IPS DF 19.7 (cell line): ENCODE results near the gene TXNDC5.

Experiments used
- DNase-seq: peaks from one replicate; pipeline ENCODE4 v3.0.0-alpha.2; 2013; ENCODE audit warnings: low read depth, low spot score

Gene TXNDC5

GRCh38 chr6:7910654-7911344, at the start of gene TXNDC5:
TSS of gene TXNDC5 (minus strand) at chr6:7910788. CDS start at chr6:7910776, 12 bp downstream.
- DNase-seq, result no peak

DNA sequence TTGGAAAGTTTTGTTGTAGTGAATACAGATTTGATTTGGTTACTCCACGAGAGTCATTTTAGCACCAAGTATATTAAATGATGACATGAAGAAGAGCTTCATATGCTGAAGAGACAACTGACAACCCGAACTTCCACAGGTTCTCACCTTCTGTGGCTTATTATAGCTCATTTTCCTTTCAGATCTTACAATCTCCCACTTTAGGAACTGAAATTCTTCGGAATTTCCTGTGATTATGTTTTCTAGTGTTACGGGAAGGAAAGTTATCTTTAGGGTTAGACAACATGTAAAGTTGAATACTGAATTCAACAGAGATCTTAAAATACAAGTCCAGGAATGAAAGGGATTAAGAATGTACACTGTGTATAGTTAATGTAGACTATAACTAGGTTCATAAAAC, 49.6 kb upstream of the TXNDC5 start:
- DNase-seq, result no peak

- DNase-seq, result no peak
Measured at GRCh38 chr6:7959453-7959852, 48.9 kb upstream of the TXNDC5 start.

- DNase-seq, result no peak
Measured at GRCh38 chr6:7958464-7958863, 47.9 kb upstream of the TXNDC5 start.

DNA sequence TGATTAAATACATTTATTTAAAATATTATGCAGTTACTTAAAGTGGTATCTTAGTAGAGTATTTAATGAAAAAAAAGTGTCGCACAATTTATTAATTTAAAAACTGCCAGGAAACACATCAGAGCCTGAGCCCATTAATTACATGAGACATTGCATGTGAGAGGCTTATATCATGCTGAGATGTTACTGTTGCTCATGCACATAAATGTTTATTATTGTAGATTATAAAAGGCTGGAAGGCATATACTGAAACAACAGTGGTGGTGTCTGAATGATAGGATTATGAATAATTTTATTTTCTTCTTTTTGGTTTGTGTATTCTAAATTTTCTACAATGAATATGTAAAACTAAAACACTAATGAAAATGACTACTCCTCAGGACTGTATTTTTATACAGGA, 45.7 kb upstream of the TXNDC5 start:
- no peak for DNase-seq

- no peak for DNase-seq
Measured at GRCh38 chr6:7954477-7955200, 44.1 kb upstream of the TXNDC5 start.

DNA sequence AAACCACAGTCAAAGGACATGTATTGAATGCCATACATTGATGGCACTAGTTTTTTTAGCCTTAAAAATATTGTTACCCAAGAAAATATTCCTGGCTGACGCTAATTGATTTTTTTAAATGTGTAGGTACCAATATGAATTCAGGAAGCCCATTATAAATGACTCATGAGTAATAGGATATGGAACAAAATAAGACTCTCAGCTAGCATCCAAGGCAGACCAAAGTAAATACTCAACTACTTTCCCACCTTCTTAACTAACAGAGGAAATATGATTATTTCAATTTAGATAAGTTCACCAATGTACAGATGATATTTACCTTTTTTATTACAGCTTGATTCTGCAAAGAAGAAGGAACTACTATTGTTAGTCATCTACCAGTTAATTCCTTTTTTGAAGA, 43.2 kb upstream of the TXNDC5 start:
- no peak for DNase-seq

GRCh38 chr6:7939864-7940228, 29.3 kb upstream of the TXNDC5 start:
- DNase-seq, result no peak

GRCh38 chr6:7939184-7939863, 28.7 kb upstream of the TXNDC5 start:
- no peak for DNase-seq

- no peak for DNase-seq
Measured at GRCh38 chr6:7938562-7939183, 28.1 kb upstream of the TXNDC5 start.

DNA sequence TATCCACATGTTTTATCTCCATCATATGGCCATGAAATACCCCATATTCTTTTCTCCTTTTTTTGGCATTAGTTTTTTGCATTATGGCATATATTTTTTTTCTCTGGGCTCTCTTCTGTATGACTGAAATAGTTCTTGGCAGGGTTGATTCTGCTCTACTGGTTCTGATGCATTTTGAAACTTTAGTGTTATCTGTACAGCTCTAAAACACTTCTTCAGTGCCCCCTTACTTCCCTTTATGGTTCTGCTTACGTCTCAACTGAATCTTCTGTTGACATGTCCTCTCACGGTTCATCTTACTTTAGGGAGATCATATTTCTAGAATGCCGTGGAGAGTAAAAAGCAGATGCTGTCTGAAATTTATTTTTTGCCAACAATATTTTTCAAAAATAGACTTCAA, 23.2 kb upstream of the TXNDC5 start:
- DNase-seq, result no peak

DNA sequence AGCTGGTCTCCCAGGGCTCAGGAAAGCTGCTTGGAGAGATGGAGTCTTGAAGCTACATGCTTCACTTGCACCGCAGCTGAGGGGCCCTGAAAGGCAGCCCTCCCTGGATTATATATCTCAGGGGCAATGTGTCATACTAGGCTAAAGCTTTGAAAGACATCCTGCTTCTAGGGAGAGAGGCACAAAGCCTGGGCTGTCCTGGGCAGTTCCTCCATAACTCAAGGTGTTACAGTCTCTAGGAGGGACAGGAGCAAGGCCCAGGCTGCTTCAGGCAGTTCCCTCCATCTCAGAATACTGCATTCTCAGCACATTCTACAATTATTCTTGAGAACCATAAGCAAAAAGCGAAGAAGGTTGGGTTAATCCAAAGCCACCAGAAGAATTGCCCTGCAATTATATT, 22.0 kb upstream of the TXNDC5 start:
- DNase-seq, result no peak

GRCh38 chr6:7924867-7925266, 14.3 kb upstream of the TXNDC5 start:
- no peak for DNase-seq

DNA sequence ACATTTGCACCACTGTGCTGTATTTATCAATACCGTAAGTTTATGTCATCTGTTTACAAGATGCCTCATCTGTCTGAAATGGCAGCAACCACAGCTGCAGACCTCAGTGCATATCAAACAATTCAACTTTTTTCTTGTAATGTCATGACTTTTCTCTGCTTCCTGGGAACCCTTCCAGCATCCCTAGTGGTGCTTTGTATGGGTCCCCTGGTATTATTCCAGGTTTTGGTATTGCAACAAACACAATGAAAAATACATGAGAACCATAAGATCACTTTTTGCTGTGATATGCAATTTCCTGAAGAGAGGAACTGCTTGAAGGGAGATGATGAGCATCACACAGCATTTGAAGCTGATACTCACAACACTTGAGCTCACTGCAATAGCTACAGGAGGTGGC, 12.0 kb upstream of the TXNDC5 start:
- no peak for DNase-seq

DNA sequence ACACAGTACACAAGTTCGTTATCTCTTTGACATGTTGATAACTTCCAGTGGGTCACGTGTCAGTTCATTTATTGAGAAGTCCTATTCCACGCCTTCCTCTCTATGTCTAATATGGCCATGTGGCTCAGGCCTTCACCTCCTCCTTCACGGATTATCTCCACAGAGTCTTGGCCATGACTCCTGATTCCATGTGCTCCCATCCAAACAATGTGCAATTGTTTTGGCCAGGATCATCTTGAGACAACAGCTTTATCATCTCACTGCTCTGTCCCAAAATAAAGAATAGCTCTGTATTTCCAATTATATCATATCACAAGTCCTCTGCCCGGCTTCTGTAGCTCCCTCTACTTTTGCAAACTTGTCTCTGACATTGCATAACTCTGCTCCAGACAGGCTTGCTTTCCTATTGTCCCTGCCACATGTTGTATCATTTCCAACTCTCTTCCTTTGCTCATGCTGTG, 11.1 kb upstream of the TXNDC5 start:
- no peak for DNase-seq

DNA sequence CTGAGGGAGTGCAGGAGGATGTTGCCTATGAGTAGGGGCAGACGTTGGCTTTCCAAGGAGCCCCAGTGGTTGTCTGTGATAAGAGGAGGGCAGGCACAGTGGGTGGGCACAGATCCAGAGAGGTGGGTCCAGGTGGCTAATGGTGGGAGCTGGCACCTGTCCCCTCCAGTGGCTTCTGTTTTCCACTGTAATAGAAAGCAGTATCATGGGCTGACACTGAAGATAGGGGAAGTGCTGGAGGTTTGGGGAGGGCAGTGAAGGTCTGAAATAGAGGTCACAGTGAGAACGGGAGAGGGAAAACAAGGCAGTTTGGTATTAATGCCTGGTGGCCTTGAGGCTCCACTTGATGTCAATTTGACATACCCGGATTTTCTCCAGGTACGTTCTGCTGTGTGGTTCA, 10.5 kb upstream of the TXNDC5 start:
- DNase-seq, result no peak

DNA sequence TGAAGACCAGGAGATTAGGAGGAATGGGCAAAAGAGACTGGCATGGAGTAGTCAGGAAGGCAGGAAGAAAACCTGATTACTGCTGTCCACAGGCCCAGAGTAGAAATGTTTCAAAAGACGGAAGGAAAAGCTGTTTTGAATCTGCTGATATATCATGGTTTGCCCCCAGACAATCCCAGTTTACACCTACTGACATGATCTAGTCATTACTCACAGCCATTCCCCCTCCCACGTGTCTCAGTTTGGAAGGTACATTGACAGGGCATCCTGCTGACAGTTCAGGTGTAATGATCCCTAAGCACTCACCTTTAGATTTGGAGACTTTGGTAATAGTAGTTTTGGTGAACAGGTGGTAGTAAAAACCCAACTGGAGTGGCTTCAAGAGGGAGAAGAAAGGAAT, 9.8 kb upstream of the TXNDC5 start:
- no peak for DNase-seq

- no peak for DNase-seq
Measured at GRCh38 chr6:7919871-7920270, 9.3 kb upstream of the TXNDC5 start.

- DNase-seq, result no peak
Measured at GRCh38 chr6:7918403-7918802, 7.8 kb upstream of the TXNDC5 start.

DNA sequence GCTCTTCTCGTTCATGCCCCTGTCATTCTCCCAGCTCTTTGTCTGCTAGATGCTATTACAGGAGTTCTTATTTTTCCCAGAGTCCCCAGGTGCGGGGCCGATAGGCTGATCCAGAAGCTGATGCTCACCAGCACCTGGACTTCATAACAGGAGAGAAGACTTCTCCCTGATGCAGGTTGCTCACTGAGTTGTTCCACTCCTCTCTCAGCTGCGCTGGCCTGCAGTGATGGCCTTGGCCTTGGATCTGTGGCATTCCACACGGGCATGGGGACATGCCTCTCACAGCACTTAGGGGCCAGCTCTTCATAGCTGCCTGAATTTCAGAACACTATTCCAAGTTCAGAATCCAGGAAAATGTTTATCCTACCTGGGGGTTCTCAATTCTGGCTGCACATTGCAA, 7.1 kb upstream of the TXNDC5 start:
- DNase-seq, result no peak

DNA sequence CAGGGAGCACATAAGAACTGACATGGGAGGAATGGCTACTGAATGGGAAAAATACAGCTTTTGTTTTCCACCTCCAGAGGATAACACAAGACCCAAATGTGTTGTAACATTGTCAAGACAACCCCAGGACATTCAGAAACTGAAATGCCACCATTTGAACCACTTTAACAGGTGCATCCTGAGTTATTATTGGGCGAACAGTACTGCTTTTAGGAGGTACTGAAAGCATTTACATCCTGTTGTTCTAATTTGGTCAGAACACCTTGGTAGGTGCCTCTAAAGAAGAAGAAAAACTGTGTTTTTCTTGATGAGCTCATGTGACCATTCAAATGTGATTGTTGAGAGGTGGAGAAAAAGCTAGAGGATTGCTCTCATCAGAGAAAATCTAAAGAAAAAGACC, 6.4 kb upstream of the TXNDC5 start:
- no peak for DNase-seq

DNA sequence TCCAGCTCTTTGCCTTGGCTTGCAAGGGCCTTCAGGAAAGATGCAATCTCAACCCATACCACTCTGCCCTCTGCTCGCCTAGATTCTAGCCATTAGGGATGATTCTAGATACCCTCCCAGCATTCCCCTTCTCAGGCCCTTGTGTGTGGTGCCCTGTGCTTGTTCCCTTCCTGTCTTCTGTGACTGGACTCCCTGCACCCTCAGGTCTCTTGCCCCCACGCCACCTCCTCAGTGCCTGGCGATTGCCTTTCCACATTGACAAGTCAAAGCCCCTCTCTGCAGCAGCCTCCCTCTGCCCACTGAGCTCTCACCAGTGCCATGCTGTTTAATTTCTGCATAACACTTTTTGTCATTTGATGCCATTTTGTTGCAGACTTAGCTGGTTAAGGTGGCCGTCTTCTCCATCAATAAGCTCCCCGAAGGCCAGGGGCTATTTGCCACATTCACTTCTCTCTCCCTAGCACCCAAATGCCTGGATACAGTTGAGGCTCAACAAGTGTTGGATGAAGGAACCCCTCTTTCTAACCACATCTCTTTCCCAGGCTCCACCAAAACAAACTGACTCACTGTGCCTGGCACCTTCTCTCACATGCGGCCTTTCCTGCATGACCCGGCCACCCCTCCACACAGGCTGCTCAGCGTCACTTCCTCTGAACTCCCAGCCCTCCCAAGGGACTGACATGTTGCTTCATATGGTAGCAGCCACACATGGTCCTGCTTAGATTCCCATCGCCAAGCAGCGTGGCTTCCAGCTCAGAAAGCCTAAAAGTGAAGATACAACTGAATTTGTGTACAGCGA, 4.6 kb upstream of the TXNDC5 start:
- DNase-seq, result no peak
